NB4 (cell line): Measurements from ENCODE around the gene PARD3.
"Not testable (repeated sequence)": the region's sequence is repeated elsewhere in the genome, so short reads cannot be mapped to it uniquely, and the experiment has no call there.

Experiments
- DNase-seq: peaks from one replicate; pipeline ENCODE4 v3.0.0; 2010; ENCODE audit warnings: low read depth
- H3K4me3 ChIP-seq: one replicate; pipeline ENCODE4 v1.5.1; 2011; ENCODE audit warnings: mild to moderate bottlenecking, low read depth, low read length, moderate library complexity
- MYC ChIP-seq: IDR thresholded peaks from 2 replicates; pipeline ENCODE4 v1.6.1; 2011; ENCODE audit warnings: low read depth, low read length
- POLR2A ChIP-seq: IDR thresholded peaks from 2 replicates; pipeline ENCODE4 v1.6.1; 2011; ENCODE audit warnings: mild to moderate bottlenecking; ENCODE audit not compliant: insufficient read length; ENCODE audit errors: extremely low read depth
- TF ChIP-seq, protein P1 (sequence below): IDR thresholded peaks from one replicate; pipeline ENCODE4 v1.5.1; 2012; ENCODE audit warnings: low read depth, low read length
- TF ChIP-seq, protein P2 (sequence below): IDR thresholded peaks from 2 replicates; pipeline ENCODE4 v1.6.1; 2011; ENCODE audit warnings: low read depth, low read length

PARD3 gene

DNA sequence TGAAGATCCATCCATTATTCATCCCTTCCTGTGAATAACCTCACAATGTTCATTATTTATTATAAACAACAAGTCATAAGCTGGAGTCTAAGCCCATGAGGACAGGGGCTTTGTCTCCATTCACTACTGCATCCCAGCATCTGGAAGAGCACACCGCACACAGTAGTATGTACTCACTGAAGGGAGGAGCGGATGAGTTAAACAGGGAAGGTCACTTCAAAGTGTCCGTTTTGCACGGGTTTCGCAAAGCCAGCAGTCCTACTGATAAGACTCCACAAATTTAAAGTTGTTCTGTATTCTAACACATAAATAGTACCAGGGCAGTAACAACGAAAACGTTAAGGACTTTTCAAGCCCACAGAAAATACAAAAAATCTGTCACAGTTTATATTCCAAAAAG, 167.9 kb downstream of the PARD3 start:
- no peak for DNase-seq
- no peak overlapping the region for H3K4me3 ChIP-seq
- TF ChIP-seq, protein P1, sequence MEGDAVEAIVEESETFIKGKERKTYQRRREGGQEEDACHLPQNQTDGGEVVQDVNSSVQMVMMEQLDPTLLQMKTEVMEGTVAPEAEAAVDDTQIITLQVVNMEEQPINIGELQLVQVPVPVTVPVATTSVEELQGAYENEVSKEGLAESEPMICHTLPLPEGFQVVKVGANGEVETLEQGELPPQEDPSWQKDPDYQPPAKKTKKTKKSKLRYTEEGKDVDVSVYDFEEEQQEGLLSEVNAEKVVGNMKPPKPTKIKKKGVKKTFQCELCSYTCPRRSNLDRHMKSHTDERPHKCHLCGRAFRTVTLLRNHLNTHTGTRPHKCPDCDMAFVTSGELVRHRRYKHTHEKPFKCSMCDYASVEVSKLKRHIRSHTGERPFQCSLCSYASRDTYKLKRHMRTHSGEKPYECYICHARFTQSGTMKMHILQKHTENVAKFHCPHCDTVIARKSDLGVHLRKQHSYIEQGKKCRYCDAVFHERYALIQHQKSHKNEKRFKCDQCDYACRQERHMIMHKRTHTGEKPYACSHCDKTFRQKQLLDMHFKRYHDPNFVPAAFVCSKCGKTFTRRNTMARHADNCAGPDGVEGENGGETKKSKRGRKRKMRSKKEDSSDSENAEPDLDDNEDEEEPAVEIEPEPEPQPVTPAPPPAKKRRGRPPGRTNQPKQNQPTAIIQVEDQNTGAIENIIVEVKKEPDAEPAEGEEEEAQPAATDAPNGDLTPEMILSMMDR = no peak
- no peak for TF ChIP-seq POLR2A
- no peak for TF ChIP-seq MYC
- TF ChIP-seq, protein P2, sequence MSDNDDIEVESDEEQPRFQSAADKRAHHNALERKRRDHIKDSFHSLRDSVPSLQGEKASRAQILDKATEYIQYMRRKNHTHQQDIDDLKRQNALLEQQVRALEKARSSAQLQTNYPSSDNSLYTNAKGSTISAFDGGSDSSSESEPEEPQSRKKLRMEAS = no peak

DNA sequence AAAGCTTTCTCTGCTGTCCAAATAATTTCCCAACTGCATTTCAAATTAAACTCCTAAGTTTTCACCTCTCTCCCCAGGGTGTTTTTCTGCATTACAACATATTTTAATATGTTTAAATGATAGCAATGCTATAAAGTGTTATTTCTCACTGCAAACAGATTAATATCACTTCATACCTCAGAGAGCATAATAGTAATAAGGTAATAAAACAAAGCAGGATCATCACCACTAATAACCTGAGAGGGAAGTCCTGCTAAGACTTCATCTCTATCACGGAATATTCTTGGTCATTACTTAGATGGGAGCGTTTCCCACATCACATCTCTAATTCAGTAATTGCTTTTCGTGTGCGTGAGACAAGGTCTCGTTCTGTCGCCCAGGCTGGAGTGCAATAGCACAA, 168.8 kb downstream of the PARD3 start:
- no peak overlapping the region for H3K4me3 ChIP-seq
- no peak for DNase-seq
- TF ChIP-seq, protein P2 = no peak
- TF ChIP-seq, protein P1 = no peak
- no peak for TF ChIP-seq MYC

DNA sequence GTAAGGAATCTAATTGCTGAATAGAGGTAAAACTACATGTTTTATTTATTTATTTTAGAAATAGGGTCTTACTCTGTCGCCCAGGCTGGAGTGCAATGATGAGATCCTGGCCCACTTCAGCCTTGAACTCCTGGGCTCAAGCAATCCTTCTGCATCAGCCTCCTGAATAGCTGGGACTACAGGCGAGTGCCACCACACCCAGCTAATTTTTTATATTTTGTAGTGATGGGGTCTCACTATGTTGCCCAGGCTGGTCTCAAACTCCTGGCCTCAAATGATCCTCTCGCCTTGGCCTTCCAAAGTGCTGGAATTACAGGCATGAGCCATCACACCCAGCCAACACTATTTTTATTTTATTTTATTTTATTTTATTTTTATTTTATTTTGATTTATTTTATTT, 170.3 kb downstream of the PARD3 start:
- H3K4me3 ChIP-seq, DNase-seq: not testable (repeated sequence)

DNA sequence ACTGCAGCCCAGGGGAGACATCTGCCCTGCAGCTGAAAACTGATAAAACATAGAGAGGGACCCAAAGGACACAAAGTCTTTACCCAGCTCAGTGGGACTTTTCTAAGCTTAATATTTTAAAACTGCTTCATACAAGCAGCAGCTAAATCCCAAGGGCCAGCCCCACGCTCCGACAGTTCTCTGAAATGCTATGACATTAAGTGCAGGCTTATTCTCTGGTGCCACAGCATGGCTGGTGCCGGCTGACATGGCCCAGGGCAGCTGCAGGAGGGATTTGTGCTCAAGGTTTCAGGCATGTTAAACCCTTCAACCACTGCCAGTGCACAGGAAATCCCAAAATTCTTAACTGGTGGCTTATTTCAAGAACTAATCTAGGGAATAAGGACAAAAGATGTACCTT, 170.9 kb downstream of the PARD3 start:
- DNase-seq = no peak
- no peak overlapping the region for H3K4me3 ChIP-seq
- TF ChIP-seq MYC = no peak
- TF ChIP-seq, protein P1 = no peak
- no peak for TF ChIP-seq POLR2A
- TF ChIP-seq, protein P2 = no peak

DNA sequence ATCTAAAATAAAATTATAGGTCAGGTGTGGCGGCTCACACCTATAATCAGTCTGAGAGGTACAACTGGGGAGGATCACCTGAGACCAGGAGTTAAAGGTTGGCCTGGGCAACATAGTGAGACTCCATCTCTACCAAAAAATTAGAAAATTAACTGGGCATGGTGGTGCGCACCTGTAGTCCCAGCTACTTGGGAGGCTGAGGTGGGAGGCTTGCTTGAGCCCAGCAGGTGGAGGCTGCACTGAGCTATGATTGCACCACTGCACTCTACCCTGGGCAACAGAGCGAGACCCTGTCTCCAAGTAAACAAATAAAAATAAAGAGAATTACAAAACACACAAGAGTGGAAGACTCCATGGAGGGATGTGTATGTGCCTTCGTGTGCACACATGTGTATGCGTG, 171.5 kb downstream of the PARD3 start:
- TF ChIP-seq MYC = no peak
- no peak for TF ChIP-seq POLR2A
- TF ChIP-seq, protein P2 = no peak
- TF ChIP-seq, protein P1 = no peak
- no peak overlapping the region for H3K4me3 ChIP-seq
- DNase-seq = no peak

DNA sequence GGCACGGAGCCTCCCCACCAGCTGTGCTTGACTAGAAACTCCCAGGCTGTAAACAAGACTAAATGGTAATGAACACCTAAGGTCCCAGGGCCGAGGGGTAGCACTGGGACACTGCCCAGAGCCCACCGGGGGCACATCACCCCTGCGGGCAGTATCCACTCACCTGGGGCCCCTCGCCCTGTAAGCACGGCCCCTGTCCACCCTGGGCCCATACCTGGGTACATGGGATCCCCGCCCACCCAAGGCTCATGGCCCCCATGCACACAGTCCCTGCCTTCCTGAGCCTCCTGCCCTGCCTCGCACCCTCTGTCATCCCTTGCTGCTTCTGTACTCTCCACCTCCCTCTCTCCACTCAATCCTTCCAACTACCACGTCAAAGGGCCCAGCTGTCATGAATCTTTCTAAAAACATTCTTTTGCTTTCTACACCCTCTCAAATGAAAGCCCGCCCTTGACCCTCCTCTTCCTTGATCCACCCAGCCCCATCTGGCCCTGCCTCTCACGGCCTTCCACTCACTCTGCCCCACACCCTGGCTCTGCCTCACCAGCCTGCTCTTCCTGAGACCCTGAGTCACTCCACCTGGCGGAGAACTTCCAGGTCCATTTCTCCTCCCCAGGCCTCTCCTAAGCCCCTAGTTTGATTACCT, 173.1 kb downstream of the PARD3 start:
- TF ChIP-seq POLR2A = no peak
- TF ChIP-seq, protein P2 = no peak
- TF ChIP-seq, protein P1 = no peak
- DNase-seq = no peak

More for the DNA sequence above, 173.1 kb downstream of the PARD3 start:
- H3K4me3 ChIP-seq = no peak overlapping the region
